ENCODE measurements around the gene PRKAR1B. TPM values are rescaled to one million over a fixed set of nuclear protein-coding genes. Genes with fewer than 3 reads are reported as not detected.

PRKAR1B gene
- total and polyA plus RNA-seq, 10 of the 15 experiments (the other 5 are each of a cell fraction or from before 2014, with no cell fraction given), result 1.4 to 45.6 (median 19.3) TPM

GRCh38 chr7:619368-619840 is 107.7 kb downstream of the PRKAR1B start (continued):
- TF ChIP-seq TAF1 (IDR thresholded peaks at IDR 0.05; ENCODE audit: borderline replicate concordance, low read depth, low read length), result no peak

GRCh38 chr7:618539-619367 is 108.3 kb downstream of the PRKAR1B start:
- ChIA-PET POLR2A (no interaction called here), RAD21 (ENCODE audit: unreplicated experiment) (interaction anchor here (0.6 kb wide), 1 partner anchor 87 kb away, joined by 3 read pairs; no protein-coding TSS in a partner anchor), CTCF (no interaction called here), SMC1A (ENCODE audit: uncharacterized antibody, unreplicated experiment) (no interaction called here)
- no peak for FAIRE-seq
- 87% methylated on average over 14 of the region's 14 CpGs for WGBS (ENCODE audit: insufficient coverage, insufficient replicate concordance, low lambda C conversion rate, missing lambda C conversion rate)
- no peak overlapping the region for H3K4me2 ChIP-seq (ENCODE audit: control insufficient read depth, insufficient read depth)
- no TSS peak for BruUV-seq (replicated peaks)
- no peak overlapping the region for H3K9ac ChIP-seq (ENCODE audit: control insufficient read depth, insufficient read depth, low read length)
- TF ChIP-seq SREBF1 (IDR thresholded peaks at IDR 0.05; ENCODE audit: low read length) (no peak), JUNB (IDR thresholded peaks at IDR 0.05) (no peak), KAT2A (conservative IDR thresholded peaks at IDR 0.05; ENCODE audit: control insufficient read depth, low read depth, low read length) (no peak), HDGF (IDR thresholded peaks at IDR 0.05) (no peak), CEBPB (IDR thresholded peaks at IDR 0.05; ENCODE audit: borderline replicate concordance in 1 of 2, low read depth in 2 of 2, low read length in 2 of 2) (no peak), WRNIP1 (IDR thresholded peaks at IDR 0.05; ENCODE audit: borderline replicate concordance, low read depth, low read length) (no peak), CREB1 (IDR thresholded peaks at IDR 0.05; ENCODE audit: low read depth) (no peak), ESRRA (IDR thresholded peaks at IDR 0.05; ENCODE audit: low read length) (no peak), IRF4 (IDR thresholded peaks at IDR 0.05; ENCODE audit: low read depth, low read length) (no peak), RUNX3 (IDR thresholded peaks at IDR 0.05; ENCODE audit: low read length) (no peak), ATF3 (IDR thresholded peaks at IDR 0.05; ENCODE audit: borderline replicate concordance, extremely low read depth, low read depth, low read length) (no peak), HCFC1 (IDR thresholded peaks at IDR 0.05; ENCODE audit: low read length) (no peak)
- in situ Hi-C loops (cut with MboI), result no loop called here
- H3K27ac ChIP-seq (ENCODE audit: control insufficient read depth, insufficient read depth), result no peak overlapping the region
- H3K79me2 ChIP-seq (ENCODE audit: control insufficient read depth, insufficient read depth, low read length), result no peaks in the 10 kb centered on the region
- intact Hi-C loops (cut with micrococcal nuclease; ENCODE audit: unreplicated experiment), result no loop called here
- no peak for DNase-seq (ENCODE audit: low read depth, low spot score)
- no peak overlapping the region for H3K4me3 ChIP-seq
- no peak overlapping the region for H2AFZ ChIP-seq (ENCODE audit: control insufficient read depth, low read depth, low read length)
- H4K20me1 ChIP-seq (ENCODE audit: control insufficient read depth, insufficient read depth), result no peaks in the 10 kb centered on the region
- no peaks in the 10 kb centered on the region for H3K4me1 ChIP-seq (ENCODE audit: control insufficient read depth, insufficient read depth, low read length)
- peaks cover 10% of the 10 kb centered on the region; the same call in 2 of the 3 replicates for H3K9me3 ChIP-seq (replicated peaks; ENCODE audit: control insufficient read depth, insufficient read depth, low read length)
- H3K36me3 ChIP-seq (ENCODE audit: control insufficient read depth in 2 of 2, insufficient read depth in 2 of 2, low read length in 1 of 2), result no peaks in the 10 kb centered on the region
- no peaks in the 10 kb centered on the region for H3K27me3 ChIP-seq (replicated peaks in 1 of 2; ENCODE audit: control insufficient read depth in 2 of 2, insufficient read depth in 2 of 2, low read length in 1 of 2)
- no peak for ATAC-seq

Data from GM12878 (cell line).